GM12874 (cell line): ENCODE results near the gene ST3GAL3.

ENCODE experiments used
- CTCF ChIP-seq: IDR thresholded peaks from 2 replicates; pipeline ENCODE4 v1.5.1; 2011; ENCODE audit warnings: low read depth, mild to moderate bottlenecking, control low read depth, low read length, moderate library complexity; ENCODE audit not compliant: insufficient read depth

Gene ST3GAL3

DNA sequence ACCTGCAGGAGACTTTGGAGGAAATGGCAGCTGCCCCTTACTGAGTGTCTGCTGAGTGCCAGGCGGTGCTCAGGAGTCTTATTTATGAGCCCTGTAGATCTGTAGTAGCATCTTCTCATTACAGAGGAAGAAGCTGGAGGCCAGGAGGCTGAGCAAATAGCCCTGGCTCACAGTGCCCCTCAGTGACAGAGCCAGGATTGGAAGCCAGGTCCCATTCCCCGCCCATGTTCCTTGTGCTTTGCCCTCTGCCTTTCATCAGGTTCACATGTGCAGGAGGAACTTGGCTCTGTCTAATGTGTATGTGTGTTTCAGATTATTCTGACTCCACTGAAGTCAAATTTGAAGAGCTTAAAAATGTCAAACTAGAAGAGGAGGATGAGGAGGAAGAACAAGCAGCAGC is 36.1 kb upstream of the ST3GAL3 start:
- TF ChIP-seq CTCF, result no peak

DNA sequence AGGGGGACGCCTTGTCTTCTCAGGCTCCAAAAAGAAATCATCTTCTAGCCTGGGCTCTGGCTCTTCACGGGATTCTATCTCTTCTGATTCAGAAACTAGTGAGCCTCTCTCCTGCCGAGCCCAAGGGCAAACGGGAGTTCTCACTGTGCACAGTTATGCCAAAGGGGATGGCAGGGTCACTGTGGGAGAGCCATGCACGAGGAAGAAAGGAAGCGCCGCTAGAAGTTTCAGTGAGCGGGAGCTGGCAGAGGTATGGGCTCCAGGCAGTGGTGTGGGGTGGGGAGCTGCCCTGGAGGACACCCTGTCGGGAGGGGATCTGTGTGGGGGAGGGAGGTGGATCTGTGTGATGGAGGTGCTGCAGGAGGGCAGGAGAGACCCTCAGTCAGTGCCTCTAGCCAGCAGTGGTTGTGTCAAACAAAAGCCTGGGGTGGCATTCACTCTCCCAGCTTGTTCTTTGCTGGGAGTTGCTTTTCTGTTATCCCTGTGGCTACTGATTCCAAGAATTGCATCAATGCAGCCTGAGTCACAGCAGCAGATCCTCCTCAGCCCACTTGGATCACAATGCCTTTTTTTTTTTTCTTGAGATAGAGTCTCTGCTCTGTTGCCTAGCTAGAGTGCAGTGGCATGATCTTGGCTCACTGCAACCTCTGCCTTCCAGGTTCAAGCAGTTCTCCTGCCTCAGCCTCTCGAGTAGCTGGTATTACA is 35.6 kb upstream of the ST3GAL3 start:
- TF ChIP-seq CTCF, result no peak

DNA sequence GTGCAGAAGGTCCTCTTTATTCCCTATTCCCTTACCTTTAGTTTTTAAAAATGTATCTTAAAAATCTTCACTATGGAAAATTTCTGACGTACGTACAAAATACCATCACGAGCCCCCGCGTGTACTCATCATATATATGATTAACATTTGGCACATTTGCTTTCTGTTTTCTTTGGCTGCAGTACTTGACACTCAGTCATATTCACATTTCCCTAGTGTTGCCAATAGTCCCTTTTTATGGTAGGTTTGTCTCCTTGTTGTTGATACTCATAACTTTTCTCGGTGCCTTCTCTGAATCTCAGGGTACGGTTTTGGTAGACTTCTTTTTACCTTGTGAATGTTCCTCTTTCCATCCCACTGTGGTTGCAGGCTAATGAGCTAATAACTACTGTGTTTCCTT is 34.1 kb upstream of the ST3GAL3 start:
- TF ChIP-seq CTCF, result no peak

- TF ChIP-seq CTCF, result no peak
These were observed 28.4 kb upstream of the ST3GAL3 start for GRCh38 chr1:43678940-43679339.

GRCh38 chr1:43683560-43683959 is 23.8 kb upstream of the ST3GAL3 start:
- no peak for TF ChIP-seq CTCF

DNA sequence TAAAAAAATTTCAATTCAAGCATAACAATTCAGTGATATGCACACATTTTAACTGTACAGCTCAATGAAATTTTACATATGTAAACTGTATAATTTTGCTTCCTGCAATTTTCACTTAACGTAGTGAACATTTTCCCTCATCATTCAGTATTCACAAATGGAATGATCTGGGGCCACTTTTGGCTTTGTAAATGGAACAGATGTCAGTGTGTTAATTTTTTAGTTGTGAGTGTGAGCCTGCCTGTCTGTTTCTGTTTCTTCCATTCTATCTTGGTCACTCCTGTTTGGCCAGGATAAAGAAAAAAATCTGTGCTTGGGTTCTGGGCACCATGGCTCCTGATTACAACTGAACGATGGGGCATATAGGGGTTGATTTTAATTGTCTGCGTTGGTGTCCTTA is 20.5 kb upstream of the ST3GAL3 start:
- TF ChIP-seq CTCF, result no peak

- TF ChIP-seq CTCF, result no peak
These were observed 19.8 kb upstream of the ST3GAL3 start for GRCh38 chr1:43687301-43688108.
